Body of pancreas (tissue), 4 donors: ENCODE measurements around the gene CTNS. TPM values are rescaled to one million over a fixed set of nuclear protein-coding genes. Genes with fewer than 3 reads are reported as not detected.

ENCODE experiments used
- ATAC-seq: fragments of 150-250 bp; one replicate; pipeline ENCODE4 v1.9.1; 2016
- DNase-seq, 4 donors: peaks; one replicate each; pipeline ENCODE4 v3.0.0-alpha.2; 2019
- H3K27ac ChIP-seq, 4 donors: fragments of 200-600 bp; sonication (generic); 1 replicate in 3 of 4; 2 replicates in 1 of 4; pipeline versions ENCODE4 v1.5.1 to v1.6.1; 2016 to 2019; ENCODE audit warnings: mild to moderate bottlenecking in 1 of 4, mixed read lengths in 1 of 4, moderate library complexity in 1 of 4
- H3K27me3 ChIP-seq, 2 donors: fragments of 200-600 bp; sonication (generic); one replicate each; pipeline ENCODE4 v1.6.0; 2016; ENCODE audit warnings: mild to moderate bottlenecking in 1 of 2
- H3K36me3 ChIP-seq, 2 donors: fragments of 200-600 bp; sonication (generic); replicated peaks in 1 of 2; 2 replicates each; pipeline ENCODE4 v1.5.1; 2016; ENCODE audit warnings: low read depth in 2 of 2; ENCODE audit not compliant: insufficient read depth in 1 of 2
- H3K4me1 ChIP-seq: fragments of 200-600 bp; sonication (generic); one replicate; pipeline ENCODE4 v1.6.0; 2016
- H3K4me3 ChIP-seq, 2 donors: fragments of 200-600 bp; sonication (generic); 1 replicate in 1 of 2; 2 replicates in 1 of 2; pipeline ENCODE4 v1.5.1; 2016 to 2019
- H3K9me3 ChIP-seq, 3 donors: fragments of 200-600 bp; sonication (generic); 1 replicate in 2 of 3; 2 replicates in 1 of 3; pipeline ENCODE4 v1.5.1; 2016
- CTCF ChIP-seq, 7 experiments: fragments of 450-650 bp in 4 of 7; fragments of 200-600 bp in 3 of 7; sonication (generic) in 3 of 7; IDR thresholded peaks; one replicate each; pipeline ENCODE4 v1.5.1; 2016 to 2019; ENCODE audit warnings: antibody characterized with exemption in 7 of 7
- POLR2A ChIP-seq, 3 donors: fragments of 450-650 bp; IDR thresholded peaks; one replicate each; pipeline ENCODE4 v1.6.1; 2016; ENCODE audit warnings: antibody characterized with exemption in 3 of 3, mild to moderate bottlenecking in 2 of 3
- WGBS, 2 donors: methylation state at CpG; one replicate each; pipeline ENCODE4 v1.1.5; 2017; 5-methylcytosine and 5-hydroxymethylcytosine counted together
- intact Hi-C: fragments of 100-400 bp; cut with DNase I; formaldehyde crosslinking; loops from one replicate; pipeline ENCODE4 v1.15.1; 2023
- total RNA-seq, 2 donors: library from RNA; depleted of rRNA; stranded (reverse); fragments of >200 nt; gene quantifications; one replicate each; pipeline ENCODE4 v1.1.0, GENCODE V29; 2016

The CTNS gene
- total RNA-seq, 2 donors from 2014 or later, result 15.8 to 29.3 TPM

- Histone ChIP-seq H3K27me3 (peaks cover 0 to 11% of the 10 kb centered on the region in 2 donors), H3K9me3 (no peaks in the 10 kb centered on the region), H3K36me3 (no peaks in the 10 kb centered on the region), H3K27ac (no peak overlapping the region), H3K4me3 (no peak overlapping the region), H3K4me1 (no peaks in the 10 kb centered on the region)
- WGBS, 2 donors, result 24 to 27% methylated on average over 10 of the region's 10 CpGs
- DNase-seq, result peak in 1 of 4 donors; percentile 37
- intact Hi-C loops, result no loop called here
- ATAC-seq, result peak; percentile 81
- TF ChIP-seq POLR2A (IDR thresholded peaks at IDR 0.05), result no peak
- peak; percentile 57 to 86 (median 77) for TF ChIP-seq CTCF (IDR thresholded peaks at IDR 0.05)
Observed at GRCh38 chr17:3683054-3683511, 46.5 kb downstream of the CTNS start.

GRCh38 chr17:3685174-3685573 is 48.6 kb downstream of the CTNS start:
- no peaks in the 10 kb centered on the region for H3K36me3 ChIP-seq
- no peak for TF ChIP-seq POLR2A (IDR thresholded peaks at IDR 0.05)
- no peaks in the 10 kb centered on the region for H3K9me3 ChIP-seq
- H3K4me3 ChIP-seq, result no peak overlapping the region
- H3K4me1 ChIP-seq, result no peaks in the 10 kb centered on the region
- DNase-seq (no peak), ATAC-seq (no peak)
- H3K27me3 ChIP-seq, result peaks cover 0 to 11% of the 10 kb centered on the region in 2 donors
- WGBS, 2 donors, result 24% methylated on average over 12 of the region's 13 CpGs; no CpG with 5 or more reads in 1 of the 2 donors
- no peak overlapping the region for H3K27ac ChIP-seq
- intact Hi-C loops, result no loop called here

GRCh38 chr17:3688027-3688553 is 51.5 kb downstream of the CTNS start:
- 68 to 76% methylated on average over 9 to 17 of the region's 19 CpGs for WGBS, 2 donors
- no peaks in the 10 kb centered on the region for H3K9me3 ChIP-seq
- no peaks in the 10 kb centered on the region for H3K36me3 ChIP-seq
- TF ChIP-seq POLR2A (IDR thresholded peaks at IDR 0.05) (no peak), CTCF (IDR thresholded peaks at IDR 0.05) (no peak)
- no peak overlapping the region for H3K27ac ChIP-seq
- DNase-seq (no peak), ATAC-seq (no peak)
- intact Hi-C loops, result no loop called here
- H3K4me3 ChIP-seq, result no peak overlapping the region
- H3K4me1 ChIP-seq, result no peaks in the 10 kb centered on the region
- H3K27me3 ChIP-seq, result peaks cover 0 to 16% of the 10 kb centered on the region in 2 donors

- no peak overlapping the region for H3K4me3 ChIP-seq
- H3K27me3 ChIP-seq, result peaks cover 0 to 15% of the 10 kb centered on the region in 2 donors
- ATAC-seq, result no peak
- H3K36me3 ChIP-seq, result no peaks in the 10 kb centered on the region
- no peaks in the 10 kb centered on the region for H3K9me3 ChIP-seq
- intact Hi-C loops, result no loop called here
- 60 to 83% methylated on average over 1 to 14 of the region's 14 CpGs for WGBS, 2 donors
- H3K4me1 ChIP-seq, result no peaks in the 10 kb centered on the region
- no peak for TF ChIP-seq CTCF (IDR thresholded peaks at IDR 0.05)
- no peak for TF ChIP-seq POLR2A (IDR thresholded peaks at IDR 0.05)
- H3K27ac ChIP-seq, result no peak overlapping the region
- no peak for DNase-seq
Observed at GRCh38 chr17:3688852-3689261, 52.3 kb downstream of the CTNS start.

- no peak for TF ChIP-seq POLR2A (IDR thresholded peaks at IDR 0.05)
- Histone ChIP-seq H3K27ac (no peak overlapping the region), H3K4me3 (no peak overlapping the region), H3K36me3 (no peaks in the 10 kb centered on the region), H3K9me3 (no peaks in the 10 kb centered on the region), H3K27me3 (peaks cover 0 to 12% of the 10 kb centered on the region in 2 donors), H3K4me1 (no peaks in the 10 kb centered on the region)
- DNase-seq (no peak), ATAC-seq (no peak)
- 76 to 77% methylated on average over 32 to 39 of the region's 44 CpGs for WGBS, 2 donors
- intact Hi-C loops, result no loop called here
Observed at GRCh38 chr17:3689262-3690093, 52.9 kb downstream of the CTNS start.
